K562 (cell line): ENCODE data around the gene FBXO44. TPM values are rescaled to one million over a fixed set of nuclear protein-coding genes. Genes with fewer than 3 reads are reported as not detected.
A peak's percentile ranks its signal among the peaks of the same experiment; 100 is the strongest.

Source experiments
- ATAC-seq: fragments of 200-7000 bp; cut with Tn5 transposase; 3 replicates; pipeline ENCODE4 v1.9.1; 2020; ENCODE audit warnings: moderate library complexity
- BruUV-seq: library from RNA; stranded (reverse); fragments of 400-500 nt; replicated peaks from 2 replicates; lab custom pipeline; 2021; lab: Mats Ljungman, UMichigan
- CTCF ChIA-PET: fragments of 300-600 bp; formaldehyde crosslinking; extraction: SDS; loops from one replicate; lab custom pipeline; 2021; ENCODE audit warnings: low intra/inter-chr PET ratio; lab: Yijun Ruan, JAX
- POLR2A ChIA-PET: fragments of 300-600, 350-650 bp; sonication (Branson Sonifier 250); formaldehyde crosslinking; extraction: SDS; loops from one replicate; lab custom pipeline; 2021; ENCODE audit warnings: antibody characterized with exemption, inconsistent platforms; lab: Yijun Ruan, JAX
- DNase-seq, 4 experiments: peaks; one replicate each; pipeline versions ENCODE4 v3.0.0 to v3.0.0-alpha.2; 2011 to 2018; ENCODE audit warnings: low spot score in 3 of 4, mixed read lengths in 3 of 4; ENCODE audit errors: extremely low read depth in 1 of 4
- FAIRE-seq: peaks from 2 replicates; lab custom pipeline; 2011; peaks lifted over from hg19 to GRCh38; lab: Jason Lieb, UNC
- H2AFZ ChIP-seq: 2 replicates; pipeline ENCODE4 v1.6.0; 2011; ENCODE audit warnings: low read depth, low read length, control low read depth, inconsistent platforms
- H3K27ac ChIP-seq: fragments of 200-600 bp; 3 replicates; pipeline ENCODE4 v1.8.0; 2011; ENCODE audit warnings: low read depth, mild to moderate bottlenecking, control low read depth, inconsistent platforms, low read length, moderate library complexity, mixed read lengths; ENCODE audit errors: extremely low read depth
- H3K27me3 ChIP-seq, 2 experiments: fragments of 300-600 bp in 1 of 2; 2 replicates in 1 of 2; 3 replicates in 1 of 2; pipeline versions ENCODE4 v1.6.0 to v1.8.0; 2011; ENCODE audit warnings: inconsistent platforms in 2 of 2, low read length in 2 of 2, mild to moderate bottlenecking in 1 of 2, mixed read lengths in 1 of 2, moderate library complexity in 1 of 2; ENCODE audit not compliant: control insufficient read depth in 2 of 2, insufficient read depth in 2 of 2
- H3K36me3 ChIP-seq: fragments of 300-600 bp; 3 replicates; pipeline ENCODE4 v1.8.0; 2011; ENCODE audit warnings: mild to moderate bottlenecking, low read length, inconsistent platforms; ENCODE audit not compliant: control insufficient read depth, insufficient read depth
- H3K4me1 ChIP-seq, 2 experiments: fragments of 200-600 bp in 1 of 2; replicated peaks in 1 of 2; 2 replicates in 1 of 2; 3 replicates in 1 of 2; pipeline versions ENCODE4 v1.5.1 to v1.8.0; 2011; ENCODE audit warnings: inconsistent platforms in 2 of 2, low read length in 2 of 2, mild to moderate bottlenecking in 1 of 2, mixed read lengths in 1 of 2, moderate library complexity in 1 of 2; ENCODE audit not compliant: control insufficient read depth in 2 of 2, insufficient read depth in 2 of 2
- H3K4me2 ChIP-seq: 2 replicates; pipeline ENCODE4 v1.6.1; 2011; ENCODE audit warnings: low read length, control low read depth, inconsistent platforms, mixed read lengths; ENCODE audit not compliant: insufficient read depth
- H3K4me3 ChIP-seq: fragments of 200-600 bp; sonication (generic), shearing (Covaris generic); 2 replicates; pipeline ENCODE4 v1.5.1; 2016; ENCODE audit warnings: control low read depth, inconsistent platforms
- H3K79me2 ChIP-seq: fragments of 200-600 bp; 3 replicates; pipeline ENCODE4 v1.8.0; 2011; ENCODE audit warnings: low read length, inconsistent platforms; ENCODE audit not compliant: control insufficient read depth, insufficient read depth
- H3K9ac ChIP-seq, 2 experiments: 2 replicates each; pipeline versions ENCODE4 v1.6.0 to v1.6.1; 2011; ENCODE audit warnings: low read depth in 2 of 2, low read length in 2 of 2, control low read depth in 1 of 2, inconsistent platforms in 1 of 2, mild to moderate bottlenecking in 1 of 2, mixed read lengths in 1 of 2; ENCODE audit not compliant: insufficient read depth in 1 of 2
- H3K9me1 ChIP-seq: one replicate; pipeline ENCODE4 v1.6.0; 2011; ENCODE audit warnings: inconsistent platforms, mild to moderate bottlenecking, low read length, moderate library complexity; ENCODE audit not compliant: control insufficient read depth, insufficient read depth
- H3K9me3 ChIP-seq: replicated peaks from 2 replicates; pipeline ENCODE4 v1.5.1; 2011; ENCODE audit warnings: low read depth, low read length, inconsistent platforms; ENCODE audit not compliant: control insufficient read depth, insufficient read depth
- H4K20me1 ChIP-seq: replicated peaks from 2 replicates; pipeline ENCODE4 v1.6.1; 2011; ENCODE audit warnings: low read length, inconsistent platforms, mixed read lengths; ENCODE audit not compliant: control insufficient read depth, insufficient read depth
- CBFB ChIP-seq: sonication (generic); formaldehyde crosslinking; IDR thresholded peaks from 2 replicates; pipeline ENCODE4 v1.4.0; 2020; ENCODE audit warnings: mild to moderate bottlenecking, missing genetic modification reagents
- KDM1A ChIP-seq, 2 experiments: fragments of 450-650 bp; IDR thresholded peaks; 2 replicates each; pipeline ENCODE4 v1.6.1; 2016; ENCODE audit warnings: mild to moderate bottlenecking in 2 of 2
- PHTF2 ChIP-seq: fragments of 250-450 bp; sonication (Bioruptor Pico); IDR thresholded peaks from 2 replicates; pipeline ENCODE4 v1.5.0; 2021; ENCODE audit warnings: mild to moderate bottlenecking
- TEAD4 ChIP-seq, 2 experiments: sonication (generic) in 1 of 2; formaldehyde crosslinking in 1 of 2; IDR thresholded peaks; 2 replicates each; pipeline versions ENCODE4 v1.6.1 to v1.8.0; 2012 to 2022; ENCODE audit warnings: borderline replicate concordance in 1 of 2, inconsistent platforms in 1 of 2, low read length in 1 of 2, mild to moderate bottlenecking in 1 of 2, missing genetic modification reagents in 1 of 2
- ZBTB1 ChIP-seq: sonication (generic); formaldehyde crosslinking; IDR thresholded peaks from 2 replicates; pipeline ENCODE4 v1.8.1; 2023; ENCODE audit warnings: missing genetic modification reagents, low read depth, mild to moderate bottlenecking, borderline replicate concordance
- ZFP36 ChIP-seq: fragments of 150-350 bp; IDR thresholded peaks from 2 replicates; pipeline ENCODE4 v1.6.1; 2018; ENCODE audit warnings: low read length, low read depth; ENCODE audit not compliant: partially characterized antibody
- ZNF717 ChIP-seq: fragments of 250-450 bp; sonication (Bioruptor Pico); IDR thresholded peaks from 2 replicates; pipeline ENCODE4 v1.5.0; 2021
- WGBS: fragments of 100-300 bp; shearing (Covaris generic); methylation state at CpG from one replicate; pipeline ENCODE4 v1.1.6; 2016; ENCODE audit warnings: low coverage, mixed read lengths; ENCODE audit not compliant: insufficient coverage; ENCODE audit errors: missing lambda C conversion rate; 5-methylcytosine and 5-hydroxymethylcytosine counted together
- in situ Hi-C: fragments of 300-500 bp; cut with MboI; formaldehyde crosslinking; loops from 4 replicates; pipeline ENCODE4 v1.15.0; 2018; ENCODE audit warnings: inconsistent platforms, mixed read lengths
- intact Hi-C: fragments of 100-400 bp; cut with micrococcal nuclease; formaldehyde crosslinking; loops from 2 replicates; pipeline ENCODE4 v1.14.2; 2022
- polyA plus RNA-seq, 8 experiments: library from polyadenylated mRNA; depleted of rRNA in 4 of 8; stranded (reverse) in 5 of 8; unstranded in 3 of 8; fragments of >200 nt; fragmentation: Nextera tagmentation in 2 of 8; fragmentation: Illumina TruSeq in 1 of 8; extraction: Ambion mirVana in 2 of 8; extraction: Trizol in 1 of 8; gene quantifications; 2 replicates each; pipeline versions ENCODE4 v1.2.1 to v1.2.3, GENCODE V29; 2011 to 2014; ENCODE audit warnings: inconsistent platforms in 1 of 8, missing spikeins in 1 of 8
- total RNA-seq, 7 experiments: library from RNA; depleted of rRNA in 6 of 7; stranded (reverse); fragments of >200 nt in 6 of 7; fragmentation: Illumina TruSeq in 2 of 7; extraction: Trizol in 2 of 7; gene quantifications; 2 replicates each; pipeline versions ENCODE4 v1.2.1 to v1.2.3, GENCODE V29; 2011 to 2021; ENCODE audit warnings: low replicate concordance in 1 of 7
- TF ChIP-seq, protein P1 (sequence below): fragments of 250-450 bp; sonication (Bioruptor Pico); IDR thresholded peaks from 2 replicates; pipeline ENCODE4 v1.5.0; 2021; ENCODE audit warnings: mild to moderate bottlenecking, borderline replicate concordance

The FBXO44 gene
- total and polyA plus RNA-seq, 9 of the 15 experiments (the other 6 are each of a cell fraction or from before 2014, with no cell fraction given) = 0.69 to 20.9 (median 6.7) TPM

DNA sequence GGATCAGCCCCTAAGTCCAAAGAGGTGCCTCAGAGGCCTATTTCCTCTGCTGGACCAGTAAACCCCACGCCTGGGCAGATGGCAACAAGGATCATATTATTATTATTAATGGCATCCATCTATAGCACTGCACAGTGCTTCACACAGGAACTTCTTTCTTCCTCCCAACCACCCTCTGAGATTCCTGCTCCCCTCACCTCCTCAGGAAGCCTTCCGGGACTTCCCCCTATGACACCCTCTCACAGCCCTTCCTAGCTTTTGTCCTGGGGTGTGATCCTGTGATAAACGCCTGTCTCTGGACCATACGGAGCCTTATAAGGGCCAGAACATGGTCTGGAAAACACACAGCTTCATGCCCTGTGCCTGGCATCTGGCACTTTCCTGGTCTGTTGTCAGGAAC is 3.7 kb upstream of the FBXO44 start:
- Histone ChIP-seq H3K4me3 (no peak overlapping the region), H4K20me1 (no peaks in the 10 kb centered on the region; the same call in 1 of the 2 replicates), H3K36me3 (peaks cover 2% of the 10 kb centered on the region; the same call in 1 of the 3 replicates), H3K79me2 (no peaks in the 10 kb centered on the region), H3K4me2 (peak overlapping the region; percentile 76; the same call in 1 of the 2 replicates), H3K9me1 (no peaks in the 10 kb centered on the region), H3K9ac (peak overlapping the region in 1 of 2 experiments; percentile 86; a peak in 2 of 4 replicates), H3K27ac (no peak overlapping the region), H3K4me1 (peaks cover 19 to 68% of the 10 kb centered on the region in 2 experiments; a peak in 4 of 5 replicates), H2AFZ (peak overlapping the region; percentile 86), H3K27me3 (no peaks in the 10 kb centered on the region; a peak in 1 of 5 replicates), H3K9me3 (no peaks in the 10 kb centered on the region)
- intact Hi-C loops = loop anchor here (2.0 kb wide), 2 partner anchors 60 to 98 kb away; no protein-coding TSS in a partner anchor
- TF ChIP-seq, protein P1, sequence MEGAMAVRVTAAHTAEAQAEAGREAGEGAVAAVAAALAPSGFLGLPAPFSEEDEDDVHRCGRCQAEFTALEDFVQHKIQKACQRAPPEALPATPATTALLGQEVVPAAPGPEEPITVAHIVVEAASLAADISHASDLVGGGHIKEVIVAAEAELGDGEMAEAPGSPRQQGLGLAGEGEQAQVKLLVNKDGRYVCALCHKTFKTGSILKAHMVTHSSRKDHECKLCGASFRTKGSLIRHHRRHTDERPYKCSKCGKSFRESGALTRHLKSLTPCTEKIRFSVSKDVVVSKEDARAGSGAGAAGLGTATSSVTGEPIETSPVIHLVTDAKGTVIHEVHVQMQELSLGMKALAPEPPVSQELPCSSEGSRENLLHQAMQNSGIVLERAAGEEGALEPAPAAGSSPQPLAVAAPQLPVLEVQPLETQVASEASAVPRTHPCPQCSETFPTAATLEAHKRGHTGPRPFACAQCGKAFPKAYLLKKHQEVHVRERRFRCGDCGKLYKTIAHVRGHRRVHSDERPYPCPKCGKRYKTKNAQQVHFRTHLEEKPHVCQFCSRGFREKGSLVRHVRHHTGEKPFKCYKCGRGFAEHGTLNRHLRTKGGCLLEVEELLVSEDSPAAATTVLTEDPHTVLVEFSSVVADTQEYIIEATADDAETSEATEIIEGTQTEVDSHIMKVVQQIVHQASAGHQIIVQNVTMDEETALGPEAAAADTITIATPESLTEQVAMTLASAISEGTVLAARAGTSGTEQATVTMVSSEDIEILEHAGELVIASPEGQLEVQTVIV (CRISPR knock-in tag) = no peak
- TF ChIP-seq ZBTB1 (CRISPR knock-in tag) (no peak), CBFB (CRISPR knock-in tag) (no peak), TEAD4 (IDR thresholded peaks at IDR 0.05; ENCODE audit: low read length) (no peak), TEAD4 (CRISPR knock-in tag; IDR thresholded peaks at IDR 0.05; ENCODE audit: borderline replicate concordance) (0 out of 2 replicates have a peak, but pooled peaks have one; percentile 7), ZNF717 (no peak), ZFP36 (peak; percentile 90), KDM1A (IDR thresholded peaks at IDR 0.05) (0 out of 4 replicates have a peak, but pooled peaks of 1 of the 2 experiments have one; percentile 12), PHTF2 (CRISPR knock-in tag) (no peak)
- CTCF ChIA-PET = interaction anchor here (0.7 to 3.7 kb wide), 5 partner anchors 60 to 317 kb away, joined by 3 to 52 read pairs (median 12); no protein-coding TSS in a partner anchor
- ATAC-seq (no peak), FAIRE-seq (no peak), DNase-seq (no peak)
- WGBS = 66% methylated on average over 4 of the region's 4 CpGs
- BruUV-seq = no TSS peak
- POLR2A ChIA-PET = interaction anchor here (0.5 to 2.2 kb wide), 12 partner anchors 13 to 339 kb away, joined by 3 to 13 read pairs (median 5); partner anchors contain the start of gene FBXO6
- in situ Hi-C loops = no loop called here
